HG02885 (cell line): ENCODE data around the gene CASP9.

ENCODE experiments used
- ATAC-seq: cut with Tn5 transposase; IDR thresholded peaks from one replicate; pipeline ENCODE4 v1.9.1; 2021; ENCODE audit warnings: mild to moderate bottlenecking; ENCODE audit not compliant: unreplicated experiment, poor library complexity

Gene CASP9

GRCh38 chr1:15524021-15524282, at the start of gene CASP9:
CASP9 (minus strand) TSS chr1:15524215; CDS start chr1:15524200, 15 bp downstream.
- no peak for ATAC-seq

GRCh38 chr1:15573477-15573876, 49.5 kb upstream of the CASP9 start:
- no peak for ATAC-seq

GRCh38 chr1:15571266-15571665, 47.3 kb upstream of the CASP9 start:
- ATAC-seq, result no peak

DNA sequence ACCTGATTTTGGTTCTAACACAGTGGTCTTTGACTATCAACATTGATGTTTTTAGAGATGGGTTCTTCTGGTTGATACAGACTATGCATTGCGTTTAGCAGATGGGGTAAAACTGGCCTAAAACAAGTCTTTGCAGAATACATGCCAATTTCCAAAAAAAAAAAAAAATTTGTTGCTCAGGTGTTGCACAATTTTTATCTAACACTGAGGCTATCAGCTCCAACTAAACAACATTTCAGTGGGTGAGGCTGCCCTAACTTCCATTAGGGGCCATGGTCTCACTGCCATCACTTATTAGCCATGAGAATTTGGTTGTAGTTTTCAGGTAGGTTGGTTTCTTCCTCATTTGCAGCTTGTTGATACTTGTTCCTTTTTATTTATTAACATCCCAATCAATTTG, 46.8 kb upstream of the CASP9 start:
- ATAC-seq, result no peak

GRCh38 chr1:15568387-15569073, 44.5 kb upstream of the CASP9 start:
- ATAC-seq, result no peak

DNA sequence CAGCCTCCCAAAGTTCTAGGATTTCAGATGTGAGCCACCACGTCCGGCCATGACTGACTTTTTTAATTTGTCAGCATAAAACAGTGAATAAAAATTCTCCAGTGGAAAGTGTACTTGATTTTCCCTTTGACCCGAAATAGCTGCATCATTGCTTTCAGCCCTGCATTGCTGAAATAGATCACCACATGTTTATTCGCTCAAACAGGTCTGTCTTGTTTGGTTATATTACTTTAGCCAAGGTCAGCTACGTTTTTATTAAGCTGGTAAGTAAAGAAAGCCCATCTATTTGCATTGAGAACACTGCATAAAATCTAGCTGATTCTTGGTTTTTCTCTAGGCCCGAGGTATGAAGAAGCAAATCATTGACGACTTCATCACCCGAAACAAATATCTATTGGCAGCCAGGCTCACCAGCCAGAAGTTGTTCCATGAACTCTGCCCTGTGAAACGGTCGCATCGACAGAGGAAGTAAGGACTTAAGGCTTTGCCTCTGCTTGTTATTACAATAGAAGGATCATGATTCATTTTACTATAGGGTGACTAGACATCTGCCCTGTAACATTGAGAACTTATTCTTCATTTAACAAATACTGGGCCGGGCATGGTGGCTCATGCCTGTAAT, 35.3 kb upstream of the CASP9 start:
- no peak for ATAC-seq

DNA sequence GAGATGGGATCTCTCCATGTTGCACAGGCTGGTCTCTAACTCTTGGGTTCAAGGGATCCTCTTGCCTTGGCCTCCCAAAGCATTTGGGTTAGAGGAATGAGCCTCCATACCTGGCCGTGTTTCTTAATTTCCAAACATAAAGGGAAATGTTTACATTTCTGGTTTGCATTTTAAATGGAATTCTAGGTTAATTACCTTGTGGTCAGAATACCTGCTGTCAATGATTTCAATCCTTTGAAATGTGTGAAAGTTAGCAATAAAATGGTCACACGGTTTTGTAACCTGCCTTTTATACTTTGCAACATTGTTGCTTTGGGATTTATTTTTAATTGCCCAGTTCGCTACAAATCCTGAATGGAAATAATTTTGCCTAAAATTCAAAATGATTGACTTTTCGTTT, 34.5 kb upstream of the CASP9 start:
- no peak for ATAC-seq

DNA sequence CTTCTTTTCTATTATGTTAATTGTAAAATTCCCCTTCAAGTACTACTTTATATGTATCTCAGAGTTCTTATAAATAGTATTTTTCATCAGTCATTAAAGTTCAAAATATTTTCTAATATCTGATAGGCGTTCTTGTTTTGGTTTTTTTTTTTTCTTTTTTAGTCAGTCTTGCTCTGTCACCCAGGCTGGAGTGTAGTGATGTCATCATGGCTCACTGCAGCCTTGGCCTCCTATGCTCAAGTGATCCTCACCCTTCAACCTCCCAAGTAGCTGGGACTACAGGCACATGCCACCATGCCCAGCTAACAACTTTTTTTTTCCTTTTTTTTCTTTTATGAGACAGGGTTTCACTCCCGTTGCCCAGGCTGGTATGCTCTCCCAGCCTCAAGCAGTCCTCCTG, 33.6 kb upstream of the CASP9 start:
- no peak for ATAC-seq

- no peak for ATAC-seq
Measured at GRCh38 chr1:15557008-15557407, 33.0 kb upstream of the CASP9 start.

- ATAC-seq, result no peak
Measured at GRCh38 chr1:15550573-15550972, 26.6 kb upstream of the CASP9 start.

- no peak for ATAC-seq
Measured at GRCh38 chr1:15546641-15547040, 22.6 kb upstream of the CASP9 start.

DNA sequence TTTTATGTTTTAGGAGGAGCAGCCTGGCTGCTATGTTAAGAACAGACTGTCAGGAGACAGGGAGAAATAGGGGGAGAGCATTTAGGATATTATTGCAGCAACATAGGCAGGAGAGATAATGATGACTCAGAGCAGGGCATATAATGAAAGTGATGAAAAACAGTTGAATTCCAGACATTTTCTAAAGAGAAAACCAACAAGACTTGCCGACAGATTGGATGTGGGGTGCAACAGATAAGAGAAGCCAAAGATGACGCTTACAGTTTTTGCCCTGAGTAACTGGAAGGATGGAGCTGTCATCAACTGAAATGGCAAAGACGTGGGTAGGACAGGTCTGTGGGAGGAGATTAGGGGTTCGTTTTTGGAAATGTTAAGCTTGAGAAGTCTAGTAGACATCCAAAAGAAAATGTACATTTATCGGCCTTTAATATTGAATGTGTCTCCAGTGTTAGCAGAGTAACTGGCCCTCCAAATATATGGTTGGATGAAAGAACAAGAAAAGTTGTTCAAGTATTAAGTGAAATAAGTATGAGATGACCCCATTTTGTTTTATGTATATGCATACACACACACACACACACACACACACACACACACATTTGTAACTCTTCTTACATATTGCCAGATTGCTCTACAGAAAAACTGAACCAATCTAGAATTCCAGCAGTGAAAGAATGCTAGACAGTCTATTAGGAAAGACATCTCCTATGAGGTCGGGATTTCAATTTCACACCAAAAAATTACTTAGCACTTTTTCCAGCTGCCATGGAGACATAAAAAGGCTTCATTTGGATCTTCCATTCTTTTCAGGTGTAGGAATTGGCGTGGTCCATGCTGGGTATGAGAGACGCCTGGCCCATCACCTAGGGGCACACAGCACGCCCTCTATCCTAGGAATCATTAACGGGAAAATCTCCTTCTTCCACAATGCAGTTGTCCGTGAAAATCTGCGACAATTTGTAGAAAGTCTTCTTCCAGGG, 19.9 kb upstream of the CASP9 start:
- ATAC-seq, result no peak

- no peak for ATAC-seq
Measured at GRCh38 chr1:15543251-15543588, 19.2 kb upstream of the CASP9 start.

GRCh38 chr1:15542388-15543250, 18.6 kb upstream of the CASP9 start:
- ATAC-seq, result no peak

- no peak for ATAC-seq
Measured at GRCh38 chr1:15541231-15541792, 17.3 kb upstream of the CASP9 start.

DNA sequence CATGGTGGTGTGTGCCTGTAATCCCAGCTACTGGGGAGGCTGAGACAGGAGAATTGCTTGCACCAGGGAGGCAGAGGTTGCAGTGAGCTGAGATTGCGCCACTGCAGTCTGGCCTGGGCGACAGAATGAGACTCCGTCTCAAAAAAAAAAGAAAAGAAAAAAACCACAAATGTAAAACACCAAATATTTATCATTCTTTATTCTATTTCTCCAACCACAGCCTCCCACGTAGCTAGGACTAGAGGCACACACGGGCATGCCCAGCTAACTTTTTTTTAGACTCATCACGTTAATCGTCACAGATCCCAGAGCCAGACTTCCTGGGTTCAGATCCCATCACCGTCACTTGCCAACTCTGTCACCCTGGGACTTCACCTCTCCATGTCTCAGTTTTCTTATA, 16.2 kb upstream of the CASP9 start:
- ATAC-seq, result no peak

GRCh38 chr1:15538771-15539170, 14.8 kb upstream of the CASP9 start:
- ATAC-seq, result no peak

DNA sequence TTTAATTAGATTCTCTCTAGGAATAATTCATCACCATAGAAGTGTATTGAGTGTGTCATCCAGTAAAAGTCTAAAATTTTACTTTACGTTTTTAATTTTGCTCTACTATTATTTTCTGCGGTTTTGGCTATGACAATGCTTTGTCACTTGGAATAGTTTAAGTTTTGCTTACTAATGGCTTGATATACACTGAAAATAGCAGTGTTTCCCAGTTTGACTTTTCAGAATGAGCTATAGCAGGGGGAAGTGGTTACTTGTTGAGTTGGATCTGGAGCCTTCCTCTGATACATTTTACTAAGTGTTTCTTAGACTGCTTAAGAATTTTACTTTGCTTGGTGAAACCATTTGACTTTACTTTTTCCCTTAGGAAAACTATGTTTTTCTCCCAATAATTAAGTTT, 7.7 kb upstream of the CASP9 start:
- no peak for ATAC-seq

- ATAC-seq, result no peak
Measured at GRCh38 chr1:15531003-15531402, 7.0 kb upstream of the CASP9 start.
